ENCODE measurements around the gene TP53INP2. TPM values are rescaled to one million over a fixed set of nuclear protein-coding genes. Genes with fewer than 3 reads are reported as not detected.
A peak's percentile ranks its signal among the peaks of the same experiment; 100 is the strongest.

Gene TP53INP2
- total and polyA plus RNA-seq, 5 donors from 2014 or later, result 0.37 to 60.9 (median 0.54) TPM

DNA sequence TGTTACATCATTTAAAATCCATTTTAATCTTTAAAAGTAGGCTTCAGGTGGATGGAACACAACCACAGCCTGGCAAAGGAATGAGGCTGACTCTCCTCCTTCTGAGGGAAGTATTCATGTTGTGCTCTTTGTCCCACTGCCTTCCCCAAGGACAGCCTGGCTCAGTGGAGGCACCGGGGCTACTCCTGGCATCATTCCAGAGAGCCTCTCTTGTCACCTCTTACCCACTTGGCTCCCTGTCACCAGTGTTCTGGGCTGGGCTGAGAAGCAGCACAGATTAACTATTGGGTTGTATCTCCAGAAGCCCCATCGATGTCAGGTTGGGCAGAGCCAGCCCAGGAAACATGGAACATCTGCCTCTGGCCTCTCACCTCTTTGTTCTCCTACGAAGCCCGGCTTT is 10.7 kb upstream of the TP53INP2 start:
- no peaks in the 10 kb centered on the region for H3K27me3 ChIP-seq (ENCODE audit: control insufficient read depth, insufficient read depth, low read length)
- H3K27ac ChIP-seq (ENCODE audit: insufficient read depth, low read length, poor library complexity, severe bottlenecking), result no peak overlapping the region
- Mint-ChIP-seq H3K4me1 (no peaks in the 10 kb centered on the region), H3K27ac (no peak overlapping the region), H3K27me3 (peaks cover 26% of the 10 kb centered on the region), H3K36me3 (no peaks in the 10 kb centered on the region), H3K4me3 (no peak overlapping the region), H3K9me3 (peaks cover 0 to 2% (median 0%) of the 10 kb centered on the region in 7 donors)
- ATAC-seq (ENCODE audit: low read depth in 2 of 2), result no peak
- no peaks in the 10 kb centered on the region for H3K4me1 ChIP-seq (ENCODE audit: control insufficient read depth, insufficient read depth, low read length, poor library complexity, severe bottlenecking)
- H3K36me3 ChIP-seq (ENCODE audit: control insufficient read depth, insufficient read depth, low read length), result no peaks in the 10 kb centered on the region
- no peak overlapping the region for H3K4me3 ChIP-seq (ENCODE audit: low read depth, low read length)
- H3K9me3 ChIP-seq (ENCODE audit: control insufficient read depth in 2 of 2, low read length in 2 of 2), result no peaks in the 10 kb centered on the region
- no peak for DNase-seq

- H3K4me3 ChIP-seq (ENCODE audit: low read depth, low read length), result no peak overlapping the region
- H3K9me3 Mint-ChIP-seq, result no peaks in the 10 kb centered on the region
- no peak overlapping the region for H3K27ac ChIP-seq (ENCODE audit: insufficient read depth, low read length, poor library complexity, severe bottlenecking)
- H3K9me3 ChIP-seq (ENCODE audit: control insufficient read depth in 2 of 2, low read length in 2 of 2), result no peaks in the 10 kb centered on the region
- DNase-seq (no peak), ATAC-seq (ENCODE audit: low read depth in 2 of 2) (no peak)
- H3K27me3 Mint-ChIP-seq, result peaks cover 26% of the 10 kb centered on the region
- H3K36me3 ChIP-seq (ENCODE audit: control insufficient read depth, insufficient read depth, low read length), result no peaks in the 10 kb centered on the region
- H3K36me3 Mint-ChIP-seq, result no peaks in the 10 kb centered on the region
- no peaks in the 10 kb centered on the region for H3K27me3 ChIP-seq (ENCODE audit: control insufficient read depth, insufficient read depth, low read length)
- H3K4me3 Mint-ChIP-seq, result peak overlapping the region; percentile 42 to 88 (median 58)
- peaks cover 11% of the 10 kb centered on the region for H3K4me1 ChIP-seq (ENCODE audit: control insufficient read depth, insufficient read depth, low read length, poor library complexity, severe bottlenecking)
- H3K27ac Mint-ChIP-seq, result no peak overlapping the region
- peaks cover 0 to 16% (median 10%) of the 10 kb centered on the region in 4 donors for H3K4me1 Mint-ChIP-seq
Measured at GRCh38 chr20:34701405-34702085, 2.6 kb upstream of the TP53INP2 start.

- no peaks in the 10 kb centered on the region for H3K9me3 ChIP-seq (ENCODE audit: control insufficient read depth in 2 of 2, low read length in 2 of 2)
- ATAC-seq (ENCODE audit: low read depth in 2 of 2) (no peak), DNase-seq (no peak)
- peak overlapping the region; percentile 74 to 99 (median 98) for H3K27ac Mint-ChIP-seq
- H3K27me3 Mint-ChIP-seq, result peaks cover 20% of the 10 kb centered on the region
- peak overlapping the region; percentile 84 for H3K4me3 ChIP-seq (ENCODE audit: low read depth, low read length)
- H3K4me1 ChIP-seq (ENCODE audit: control insufficient read depth, insufficient read depth, low read length, poor library complexity, severe bottlenecking), result peaks cover 11% of the 10 kb centered on the region
- no peaks in the 10 kb centered on the region for H3K36me3 Mint-ChIP-seq
- no peaks in the 10 kb centered on the region for H3K36me3 ChIP-seq (ENCODE audit: control insufficient read depth, insufficient read depth, low read length)
- no peak overlapping the region for H3K27ac ChIP-seq (ENCODE audit: insufficient read depth, low read length, poor library complexity, severe bottlenecking)
- H3K9me3 Mint-ChIP-seq, result no peaks in the 10 kb centered on the region
- H3K27me3 ChIP-seq (ENCODE audit: control insufficient read depth, insufficient read depth, low read length), result no peaks in the 10 kb centered on the region
- peaks cover 0 to 18% (median 10%) of the 10 kb centered on the region in 4 donors for H3K4me1 Mint-ChIP-seq
- H3K4me3 Mint-ChIP-seq, result peak overlapping the region; percentile 88 to 98 (median 96)
Measured at GRCh38 chr20:34703061-34703423, 1.1 kb upstream of the TP53INP2 start.

GRCh38 chr20:34703424-34704176 is 544 bp upstream of the TP53INP2 start:
- H3K9me3 Mint-ChIP-seq, result no peaks in the 10 kb centered on the region
- H3K9me3 ChIP-seq (ENCODE audit: control insufficient read depth in 2 of 2, low read length in 2 of 2), result no peaks in the 10 kb centered on the region
- ATAC-seq (ENCODE audit: low read depth in 2 of 2) (no peak), DNase-seq (peak in 2 of 3 donors; percentile 9 to 41)
- H3K4me3 ChIP-seq (ENCODE audit: low read depth, low read length), result peak overlapping the region; percentile 84
- H3K4me3 Mint-ChIP-seq, result peak overlapping the region; percentile 88 to 98 (median 96)
- H3K4me1 ChIP-seq (ENCODE audit: control insufficient read depth, insufficient read depth, low read length, poor library complexity, severe bottlenecking), result peaks cover 13% of the 10 kb centered on the region
- H3K36me3 Mint-ChIP-seq, result no peaks in the 10 kb centered on the region
- no peaks in the 10 kb centered on the region for H3K36me3 ChIP-seq (ENCODE audit: control insufficient read depth, insufficient read depth, low read length)
- H3K4me1 Mint-ChIP-seq, result peaks cover 0 to 23% (median 10%) of the 10 kb centered on the region in 4 donors
- H3K27ac Mint-ChIP-seq, result peak overlapping the region; percentile 69 to 99 (median 98)
- peaks cover 20% of the 10 kb centered on the region for H3K27me3 Mint-ChIP-seq
- peak overlapping the region; percentile 91 for H3K27ac ChIP-seq (ENCODE audit: insufficient read depth, low read length, poor library complexity, severe bottlenecking)
- no peaks in the 10 kb centered on the region for H3K27me3 ChIP-seq (ENCODE audit: control insufficient read depth, insufficient read depth, low read length)

DNA sequence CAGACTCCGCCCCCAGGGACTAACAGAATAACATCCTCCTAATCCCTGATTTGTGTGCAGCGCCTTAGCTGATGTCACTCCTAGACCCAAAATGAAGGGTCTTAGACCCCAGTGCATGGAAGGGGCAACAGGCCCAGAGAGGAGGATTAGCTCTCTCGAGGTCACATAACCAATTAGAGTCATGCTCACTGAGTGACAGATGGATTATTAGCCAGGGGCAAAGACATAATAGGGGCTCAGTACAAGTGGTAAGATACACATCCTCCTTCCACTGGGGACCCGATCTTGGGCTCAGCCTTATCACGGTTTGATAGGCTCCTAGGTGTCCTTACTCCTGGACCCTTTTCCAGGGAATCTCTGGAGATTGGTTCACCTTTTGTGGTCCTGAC is 858 bp downstream of the TP53INP2 start:
- peak overlapping the region; percentile 39 for H3K4me3 ChIP-seq (ENCODE audit: low read depth, low read length)
- peaks cover 17% of the 10 kb centered on the region for H3K4me1 ChIP-seq (ENCODE audit: control insufficient read depth, insufficient read depth, low read length, poor library complexity, severe bottlenecking)
- ATAC-seq (ENCODE audit: low read depth in 2 of 2), result no peak
- Mint-ChIP-seq H3K27ac (peak overlapping the region; percentile 85 to 99 (median 98)), H3K27me3 (peaks cover 20% of the 10 kb centered on the region), H3K36me3 (no peaks in the 10 kb centered on the region), H3K4me3 (peak overlapping the region; percentile 88 to 97 (median 90)), H3K4me1 (peaks cover 0 to 30% (median 10%) of the 10 kb centered on the region in 4 donors), H3K9me3 (no peaks in the 10 kb centered on the region)
- peak overlapping the region; percentile 91 for H3K27ac ChIP-seq (ENCODE audit: insufficient read depth, low read length, poor library complexity, severe bottlenecking)
- no peaks in the 10 kb centered on the region for H3K9me3 ChIP-seq (ENCODE audit: control insufficient read depth in 2 of 2, low read length in 2 of 2)
- DNase-seq, result no peak
- H3K36me3 ChIP-seq (ENCODE audit: control insufficient read depth, insufficient read depth, low read length), result no peaks in the 10 kb centered on the region
- no peaks in the 10 kb centered on the region for H3K27me3 ChIP-seq (ENCODE audit: control insufficient read depth, insufficient read depth, low read length)

- Mint-ChIP-seq H3K36me3 (no peaks in the 10 kb centered on the region), H3K27me3 (peaks cover 20% of the 10 kb centered on the region), H3K4me1 (peaks cover 0 to 36% (median 14%) of the 10 kb centered on the region in 4 donors), H3K9me3 (peaks cover 0 to 2% (median 0%) of the 10 kb centered on the region in 7 donors), H3K27ac (peak overlapping the region; percentile 82 to 99 (median 98)), H3K4me3 (peak overlapping the region; percentile 88 to 97 (median 90))
- no peaks in the 10 kb centered on the region for H3K27me3 ChIP-seq (ENCODE audit: control insufficient read depth, insufficient read depth, low read length)
- peaks cover 22% of the 10 kb centered on the region for H3K4me1 ChIP-seq (ENCODE audit: control insufficient read depth, insufficient read depth, low read length, poor library complexity, severe bottlenecking)
- ATAC-seq (ENCODE audit: low read depth in 2 of 2), result no peak
- H3K36me3 ChIP-seq (ENCODE audit: control insufficient read depth, insufficient read depth, low read length), result no peaks in the 10 kb centered on the region
- H3K4me3 ChIP-seq (ENCODE audit: low read depth, low read length), result no peak overlapping the region
- DNase-seq, result peak in 1 of 3 donors; percentile 13
- peak overlapping the region; percentile 91 for H3K27ac ChIP-seq (ENCODE audit: insufficient read depth, low read length, poor library complexity, severe bottlenecking)
- no peaks in the 10 kb centered on the region for H3K9me3 ChIP-seq (ENCODE audit: control insufficient read depth in 2 of 2, low read length in 2 of 2)
Measured at GRCh38 chr20:34705397-34706301, 1.5 kb downstream of the TP53INP2 start.

- Mint-ChIP-seq H3K36me3 (no peaks in the 10 kb centered on the region), H3K9me3 (peaks cover 0 to 2% (median 0%) of the 10 kb centered on the region in 7 donors), H3K4me1 (peaks cover 0 to 38% (median 17%) of the 10 kb centered on the region in 4 donors), H3K27ac (peak overlapping the region in 2 of 3 donors; percentile 98 to 99), H3K4me3 (peak overlapping the region; percentile 11 to 88 (median 56)), H3K27me3 (peaks cover 15% of the 10 kb centered on the region)
- peaks cover 22% of the 10 kb centered on the region for H3K4me1 ChIP-seq (ENCODE audit: control insufficient read depth, insufficient read depth, low read length, poor library complexity, severe bottlenecking)
- H3K9me3 ChIP-seq (ENCODE audit: control insufficient read depth in 2 of 2, low read length in 2 of 2), result no peaks in the 10 kb centered on the region
- H3K36me3 ChIP-seq (ENCODE audit: control insufficient read depth, insufficient read depth, low read length), result no peaks in the 10 kb centered on the region
- H3K27ac ChIP-seq (ENCODE audit: insufficient read depth, low read length, poor library complexity, severe bottlenecking), result no peak overlapping the region
- H3K27me3 ChIP-seq (ENCODE audit: control insufficient read depth, insufficient read depth, low read length), result no peaks in the 10 kb centered on the region
- ATAC-seq (ENCODE audit: low read depth in 2 of 2) (no peak), DNase-seq (no peak)
- H3K4me3 ChIP-seq (ENCODE audit: low read depth, low read length), result no peak overlapping the region
Measured at GRCh38 chr20:34706302-34706875, 2.2 kb downstream of the TP53INP2 start.
